NCI-H2196 treated with DMSO at 0.1 percent for 48 hours (cell line): Measurements from ENCODE around the gene STIM1.
"Not testable (repeated sequence)": the region's sequence is repeated elsewhere in the genome, so short reads cannot be mapped to it uniquely, and the experiment has no call there.

Source experiments
- DNase-seq: peaks from one replicate; lab custom pipeline; 2025; ENCODE audit not compliant: unreplicated experiment; lab: John Stamatoyannopoulos, UW

STIM1 gene

GRCh38 chr11:3879967-3880542 is 24.6 kb downstream of the STIM1 start:
- no peak for DNase-seq

GRCh38 chr11:3880724-3881123 is 25.3 kb downstream of the STIM1 start:
- DNase-seq, result no peak

- DNase-seq, result no peak
These were observed 27.2 kb downstream of the STIM1 start for GRCh38 chr11:3882655-3883054.

GRCh38 chr11:3885855-3886254 is 30.4 kb downstream of the STIM1 start:
- no peak for DNase-seq

- no peak for DNase-seq
These were observed 31.5 kb downstream of the STIM1 start for GRCh38 chr11:3886985-3887384.

- DNase-seq, result no peak
These were observed 33.4 kb downstream of the STIM1 start for GRCh38 chr11:3888876-3889275.

- DNase-seq, result no peak
These were observed 34.5 kb downstream of the STIM1 start for GRCh38 chr11:3890014-3890413.

GRCh38 chr11:3890806-3891205 is 35.3 kb downstream of the STIM1 start:
- DNase-seq, result no peak

- DNase-seq, result no peak
These were observed 36.3 kb downstream of the STIM1 start for GRCh38 chr11:3891751-3892150.

GRCh38 chr11:3892156-3892555 is 36.7 kb downstream of the STIM1 start:
- DNase-seq, result no peak

- DNase-seq, result no peak
These were observed 37.8 kb downstream of the STIM1 start for GRCh38 chr11:3893311-3893710.

GRCh38 chr11:3894128-3894731 is 38.8 kb downstream of the STIM1 start:
- DNase-seq, result no peak

- DNase-seq, result no peak
These were observed 41.2 kb downstream of the STIM1 start for GRCh38 chr11:3896644-3897043.

- not testable (repeated sequence) for DNase-seq
These were observed 44.8 kb downstream of the STIM1 start for GRCh38 chr11:3900230-3900629.

GRCh38 chr11:3901249-3902025 is 46.0 kb downstream of the STIM1 start:
- no peak for DNase-seq

GRCh38 chr11:3902441-3902840 is 47.0 kb downstream of the STIM1 start:
- DNase-seq, result no peak

GRCh38 chr11:3903207-3903896 is 47.9 kb downstream of the STIM1 start:
- no peak for DNase-seq

GRCh38 chr11:3904228-3904627 is 48.8 kb downstream of the STIM1 start:
- DNase-seq, result no peak

- no peak for DNase-seq
These were observed 49.9 kb downstream of the STIM1 start for GRCh38 chr11:3905080-3905953.

GRCh38 chr11:3906166-3906565 is 50.7 kb downstream of the STIM1 start:
- DNase-seq, result no peak

- DNase-seq, result no peak
These were observed 52.1 kb downstream of the STIM1 start for GRCh38 chr11:3907590-3907989.
